K562 (cell line): ENCODE results near the gene JAKMIP1. TPM values are rescaled to one million over a fixed set of nuclear protein-coding genes. Genes with fewer than 3 reads are reported as not detected.

Experiments used
- ATF7 ChIP-seq: fragments of 450-650 bp; IDR thresholded peaks from 2 replicates; pipeline ENCODE4 v1.7.1; 2014; ENCODE audit warnings: mild to moderate bottlenecking, moderate library complexity
- BACH1 ChIP-seq: fragments of 200-800 bp; sonication (Bioruptor generic); IDR thresholded peaks from 2 replicates; pipeline ENCODE4 v1.6.1; 2016; ENCODE audit warnings: missing genetic modification characterization, missing compliant biosample characterization
- C11orf30 ChIP-seq: fragments of 450-650 bp; IDR thresholded peaks from 2 replicates; pipeline ENCODE4 v1.6.1; 2016; ENCODE audit warnings: low read depth, mild to moderate bottlenecking
- CHD2 ChIP-seq: IDR thresholded peaks from 2 replicates; pipeline ENCODE4 v1.6.1; 2011; ENCODE audit warnings: low read depth, low read length
- DDX20 ChIP-seq: fragments of 450-650 bp; IDR thresholded peaks from 2 replicates; pipeline ENCODE4 v1.6.1; 2016; ENCODE audit warnings: missing genetic modification characterization, low read depth, mild to moderate bottlenecking, missing compliant biosample characterization, moderate library complexity
- ERF ChIP-seq: fragments of 450-650 bp; formaldehyde crosslinking; IDR thresholded peaks from 2 replicates; pipeline ENCODE4 v1.4.0; 2020; ENCODE audit warnings: mild to moderate bottlenecking, mixed read lengths
- FOSL1 ChIP-seq: fragments of 200-800 bp; sonication (Bioruptor generic); conservative IDR thresholded peaks from 2 replicates; pipeline ENCODE4 v1.6.1; 2016; ENCODE audit warnings: missing genetic modification characterization, missing compliant biosample characterization
- LCOR ChIP-seq: sonication (generic); formaldehyde crosslinking; IDR thresholded peaks from 2 replicates; pipeline ENCODE4 v1.8.0; 2022; ENCODE audit warnings: mild to moderate bottlenecking, missing genetic modification reagents
- MAFF ChIP-seq: IDR thresholded peaks from 2 replicates; pipeline ENCODE4 v1.6.1; 2012; ENCODE audit warnings: low read length, improper control_type of control experiment
- PHB ChIP-seq: fragments of 250-450 bp; sonication (Bioruptor Pico); IDR thresholded peaks from 2 replicates; pipeline ENCODE4 v1.5.0; 2021
- POLR2A ChIP-seq: fragments of 450-650 bp; conservative IDR thresholded peaks from 2 replicates; pipeline ENCODE4 v1.6.1; 2016
- POLR3A ChIP-seq: IDR thresholded peaks from 2 replicates; pipeline ENCODE4 v1.6.1; 2011; ENCODE audit warnings: borderline replicate concordance, mild to moderate bottlenecking, moderate library complexity; ENCODE audit not compliant: insufficient read length, insufficient read depth; ENCODE audit errors: extremely low read depth
- PYGO2 ChIP-seq: fragments of 450-650 bp; IDR thresholded peaks from 2 replicates; pipeline ENCODE4 v1.6.1; 2016; ENCODE audit warnings: mild to moderate bottlenecking, missing genetic modification characterization, moderate library complexity, missing compliant biosample characterization
- RBBP5 ChIP-seq: fragments of 200-600 bp; sonication (generic); IDR thresholded peaks from 2 replicates; pipeline ENCODE4 v1.6.1; 2012; ENCODE audit warnings: borderline replicate concordance, mild to moderate bottlenecking, low read length, control low read depth, inconsistent platforms; ENCODE audit not compliant: insufficient read depth, poor library complexity, severe bottlenecking
- RBM34 ChIP-seq: fragments of 200-400 bp; formaldehyde crosslinking; IDR thresholded peaks from 2 replicates; pipeline ENCODE4 v1.6.1; 2018; ENCODE audit warnings: low read length, borderline replicate concordance; ENCODE audit not compliant: insufficient read depth
- RNF2 ChIP-seq: sonication (generic); IDR thresholded peaks from 2 replicates; pipeline ENCODE4 v1.6.1; 2016
- SMAD4 ChIP-seq: fragments of 250-450 bp; sonication (Bioruptor Pico); conservative IDR thresholded peaks from 2 replicates; pipeline ENCODE4 v1.8.0; 2021; ENCODE audit warnings: inconsistent platforms, mild to moderate bottlenecking, moderate library complexity
- TFE3 ChIP-seq: fragments of 450-650 bp; formaldehyde crosslinking; IDR thresholded peaks from 2 replicates; pipeline ENCODE4 v1.4.0; 2020; ENCODE audit warnings: mild to moderate bottlenecking, mixed read lengths
- U2AF2 ChIP-seq: fragments of 200-400 bp; formaldehyde crosslinking; optimal IDR thresholded peaks from 2 replicates; pipeline ENCODE3; 2017; ENCODE audit warnings: low read depth, mild to moderate bottlenecking, low read length
- ZKSCAN8 ChIP-seq: fragments of 200-800 bp; sonication (Bioruptor generic); IDR thresholded peaks from 2 replicates; pipeline ENCODE4 v1.6.1; 2016; ENCODE audit warnings: missing genetic modification characterization, missing compliant biosample characterization
- ZNF280B ChIP-seq: fragments of 250-450 bp; sonication (Bioruptor Pico); IDR thresholded peaks from 2 replicates; pipeline ENCODE4 v1.5.1; 2021; ENCODE audit warnings: mild to moderate bottlenecking
- ZNF668 ChIP-seq: fragments of 250-450 bp; sonication (Bioruptor Pico); IDR thresholded peaks from 2 replicates; pipeline ENCODE4 v1.8.0; 2022; ENCODE audit warnings: mild to moderate bottlenecking, inconsistent platforms
- polyA plus RNA-seq, 8 experiments: library from polyadenylated mRNA; depleted of rRNA in 4 of 8; stranded (reverse) in 5 of 8; unstranded in 3 of 8; fragments of >200 nt; fragmentation: Nextera tagmentation in 2 of 8; fragmentation: Illumina TruSeq in 1 of 8; extraction: Ambion mirVana in 2 of 8; extraction: Trizol in 1 of 8; gene quantifications; 2 replicates each; pipeline versions ENCODE4 v1.2.1 to v1.2.3, GENCODE V29; 2011 to 2014; ENCODE audit warnings: inconsistent platforms in 1 of 8, missing spikeins in 1 of 8
- total RNA-seq, 7 experiments: library from RNA; depleted of rRNA in 6 of 7; stranded (reverse); fragments of >200 nt in 6 of 7; fragmentation: Illumina TruSeq in 2 of 7; extraction: Trizol in 2 of 7; gene quantifications; 2 replicates each; pipeline versions ENCODE4 v1.2.1 to v1.2.3, GENCODE V29; 2011 to 2021; ENCODE audit warnings: low replicate concordance in 1 of 7
- TF ChIP-seq, protein P1 (sequence below), 2 experiments: fragments of 250-450 bp in 1 of 2; fragments of 450-650 bp in 1 of 2; sonication (Bioruptor Pico) in 1 of 2; IDR thresholded peaks; 2 replicates each; pipeline versions ENCODE4 v1.6.1 to v1.8.0; 2016 to 2021; ENCODE audit warnings: mild to moderate bottlenecking in 2 of 2, moderate library complexity in 2 of 2, missing compliant biosample characterization in 1 of 2, missing genetic modification characterization in 1 of 2
- TF ChIP-seq, protein P2 (sequence below): fragments of 250-450 bp; sonication (Bioruptor Pico); IDR thresholded peaks from 2 replicates; pipeline ENCODE4 v1.8.0; 2022; ENCODE audit warnings: moderate library complexity, mild to moderate bottlenecking, inconsistent platforms
- TF ChIP-seq, protein P3 (sequence below): fragments of 250-450 bp; sonication (Bioruptor Pico); IDR thresholded peaks from 2 replicates; pipeline ENCODE4 v1.4.0; 2020; ENCODE audit warnings: mild to moderate bottlenecking, moderate library complexity

JAKMIP1 gene
- total and polyA plus RNA-seq, 9 of the 15 experiments (the other 6 are each of a cell fraction or from before 2014, with no cell fraction given): not detected

GRCh38 chr4:6052679-6053078 lies 147.7 kb downstream of the JAKMIP1 start (continued):
- TF ChIP-seq, protein P1, sequence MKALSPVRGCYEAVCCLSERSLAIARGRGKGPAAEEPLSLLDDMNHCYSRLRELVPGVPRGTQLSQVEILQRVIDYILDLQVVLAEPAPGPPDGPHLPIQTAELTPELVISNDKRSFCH (CRISPR knock-in tag; IDR thresholded peaks at IDR 0.05): no peak
- TF ChIP-seq, protein P1 (tag; IDR thresholded peaks at IDR 0.05): no peak
- TF ChIP-seq C11orf30 (peak; percentile 89), ZKSCAN8 (no peak), POLR3A (no peak), RNF2 (no peak), RBM34 (no peak), MAFF (peak; percentile 63; the same call in 1 of the 2 replicates), LCOR (no peak), FOSL1 (tag) (peak; percentile 31; the same call in 1 of the 2 replicates), ZNF280B (CRISPR knock-in tag) (no peak), TFE3 (CRISPR knock-in tag) (no peak), ATF7 (peak; percentile 52; the same call in 1 of the 2 replicates), SMAD4 (CRISPR knock-in tag) (no peak), RBBP5 (no peak), POLR2A (no peak), BACH1 (peak; percentile 86), ZNF668 (CRISPR knock-in tag) (no peak), U2AF2 (no peak), PYGO2 (tag) (no peak), DDX20 (tag) (no peak), PHB (CRISPR knock-in tag) (no peak), ERF (CRISPR knock-in tag) (no peak), CHD2 (no peak)
- TF ChIP-seq, protein P2, sequence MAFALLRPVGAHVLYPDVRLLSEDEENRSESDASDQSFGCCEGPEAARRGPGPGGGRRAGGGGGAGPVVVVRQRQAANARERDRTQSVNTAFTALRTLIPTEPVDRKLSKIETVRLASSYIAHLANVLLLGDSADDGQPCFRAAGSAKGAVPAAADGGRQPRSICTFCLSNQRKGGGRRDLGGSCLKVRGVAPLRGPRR (CRISPR knock-in tag): no peak
- TF ChIP-seq, protein P3, sequence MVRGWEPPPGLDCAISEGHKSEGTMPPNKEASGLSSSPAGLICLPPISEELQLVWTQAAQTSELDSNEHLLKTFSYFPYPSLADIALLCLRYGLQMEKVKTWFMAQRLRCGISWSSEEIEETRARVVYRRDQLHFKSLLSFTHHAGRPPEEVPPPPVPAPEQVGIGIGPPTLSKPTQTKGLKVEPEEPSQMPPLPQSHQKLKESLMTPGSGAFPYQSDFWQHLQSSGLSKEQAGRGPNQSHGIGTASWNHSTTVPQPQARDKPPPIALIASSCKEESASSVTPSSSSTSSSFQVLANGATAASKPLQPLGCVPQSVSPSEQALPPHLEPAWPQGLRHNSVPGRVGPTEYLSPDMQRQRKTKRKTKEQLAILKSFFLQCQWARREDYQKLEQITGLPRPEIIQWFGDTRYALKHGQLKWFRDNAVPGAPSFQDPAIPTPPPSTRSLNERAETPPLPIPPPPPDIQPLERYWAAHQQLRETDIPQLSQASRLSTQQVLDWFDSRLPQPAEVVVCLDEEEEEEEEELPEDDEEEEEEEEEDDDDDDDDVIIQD (CRISPR knock-in tag): no peak
